Fibroblast of lung (primary cell): ENCODE results near the gene NXPH1.

ENCODE experiments used
- EZH2 ChIP-seq: IDR thresholded peaks from 2 replicates; pipeline ENCODE4 v1.5.1; 2012; ENCODE audit warnings: low read length, control low read depth, mild to moderate bottlenecking; ENCODE audit errors: missing control alignments
- TF ChIP-seq, protein P1 (sequence below), 2 donors: IDR thresholded peaks in 1 of 2; conservative IDR thresholded peaks in 1 of 2; 1 replicate in 1 of 2; 2 replicates in 1 of 2; pipeline ENCODE4 v1.5.1; 2011 to 2012; ENCODE audit warnings: low read length in 2 of 2, control low read depth in 1 of 2, inconsistent platforms in 1 of 2, low read depth in 1 of 2, mild to moderate bottlenecking in 1 of 2

DNA sequence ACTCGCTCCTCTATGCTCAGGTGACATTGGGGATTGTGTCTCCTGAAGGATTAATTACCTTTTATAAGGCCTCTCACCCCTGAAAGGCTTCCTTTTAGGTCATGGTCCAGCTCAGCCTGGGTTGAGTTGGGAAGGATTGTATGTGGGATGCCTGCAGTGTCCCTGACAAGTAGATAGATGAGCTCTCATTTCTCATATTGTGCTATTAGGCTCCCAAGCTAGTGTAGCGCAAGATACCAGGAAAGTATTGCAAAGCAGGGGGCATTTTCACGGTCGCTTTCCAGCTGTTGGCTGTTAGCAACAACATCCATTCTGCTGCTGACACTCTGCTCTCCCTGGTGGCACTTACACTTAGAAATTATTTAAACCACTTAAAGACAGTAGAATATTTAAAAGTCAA lies 31.9 kb downstream of the NXPH1 start:
- TF ChIP-seq, protein P1, sequence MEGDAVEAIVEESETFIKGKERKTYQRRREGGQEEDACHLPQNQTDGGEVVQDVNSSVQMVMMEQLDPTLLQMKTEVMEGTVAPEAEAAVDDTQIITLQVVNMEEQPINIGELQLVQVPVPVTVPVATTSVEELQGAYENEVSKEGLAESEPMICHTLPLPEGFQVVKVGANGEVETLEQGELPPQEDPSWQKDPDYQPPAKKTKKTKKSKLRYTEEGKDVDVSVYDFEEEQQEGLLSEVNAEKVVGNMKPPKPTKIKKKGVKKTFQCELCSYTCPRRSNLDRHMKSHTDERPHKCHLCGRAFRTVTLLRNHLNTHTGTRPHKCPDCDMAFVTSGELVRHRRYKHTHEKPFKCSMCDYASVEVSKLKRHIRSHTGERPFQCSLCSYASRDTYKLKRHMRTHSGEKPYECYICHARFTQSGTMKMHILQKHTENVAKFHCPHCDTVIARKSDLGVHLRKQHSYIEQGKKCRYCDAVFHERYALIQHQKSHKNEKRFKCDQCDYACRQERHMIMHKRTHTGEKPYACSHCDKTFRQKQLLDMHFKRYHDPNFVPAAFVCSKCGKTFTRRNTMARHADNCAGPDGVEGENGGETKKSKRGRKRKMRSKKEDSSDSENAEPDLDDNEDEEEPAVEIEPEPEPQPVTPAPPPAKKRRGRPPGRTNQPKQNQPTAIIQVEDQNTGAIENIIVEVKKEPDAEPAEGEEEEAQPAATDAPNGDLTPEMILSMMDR (conservative IDR thresholded peaks at IDR 0.05 in 1 of 2, IDR thresholded peaks at IDR 0.05 in 1 of 2; ENCODE audit: low read depth in 1 of 2, low read length in 2 of 2): no peak
- no peak for TF ChIP-seq EZH2
